ENCODE results near the gene DVL1. TPM values are rescaled to one million over a fixed set of nuclear protein-coding genes. Genes with fewer than 3 reads are reported as not detected.

Gene DVL1
- total and polyA plus RNA-seq, 9 of the 15 experiments (the other 6 are each of a cell fraction or from before 2014, with no cell fraction given), result 0.62 to 135 (median 24.3) TPM

DNA sequence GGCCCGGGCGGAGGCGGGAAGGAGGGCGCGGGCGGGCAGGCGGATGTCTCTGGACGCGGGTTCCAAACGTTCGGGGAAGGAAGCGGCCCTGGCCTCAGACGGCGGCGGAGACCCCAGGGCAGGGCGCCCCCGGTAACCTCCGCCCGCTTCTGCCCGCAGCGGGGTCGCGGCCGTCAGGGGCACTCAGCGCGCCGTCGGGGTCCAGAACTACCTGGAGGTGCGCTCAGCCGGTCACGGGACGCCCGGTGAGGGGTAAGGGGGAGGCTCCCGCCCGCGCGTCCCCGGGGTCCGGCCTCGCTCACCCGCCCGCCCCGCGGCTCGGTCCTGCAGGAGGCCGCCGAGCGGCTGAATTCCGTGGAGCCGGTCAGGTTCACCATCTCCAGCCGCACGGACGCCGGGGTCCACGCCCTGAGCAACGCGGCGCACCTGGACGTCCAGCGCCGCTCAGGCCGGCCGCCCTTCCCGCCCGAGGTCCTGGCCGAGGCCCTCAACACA lies 40.4 kb downstream of the DVL1 start:
- Histone ChIP-seq H3K79me2 (ENCODE audit: control insufficient read depth, insufficient read depth, low read length) (peaks cover 54% of the 10 kb centered on the region), H3K9ac (ENCODE audit: insufficient read depth in 1 of 2, low read depth in 2 of 2, low read length in 2 of 2) (peak overlapping the region; percentile 87 to 97), H3K27ac (ENCODE audit: extremely low read depth, low read depth, low read length) (peak overlapping the region; percentile 96), H3K4me2 (ENCODE audit: insufficient read depth, low read length) (peak overlapping the region; percentile 88), H3K4me1 (replicated peaks in 1 of 2; ENCODE audit: control insufficient read depth in 2 of 2, insufficient read depth in 2 of 2, low read length in 2 of 2) (peaks cover 40 to 97% of the 10 kb centered on the region in 2 experiments), H3K9me3 (replicated peaks; ENCODE audit: control insufficient read depth, insufficient read depth, low read depth, low read length) (no peaks in the 10 kb centered on the region), H3K36me3 (ENCODE audit: control insufficient read depth, insufficient read depth, low read length) (peaks cover 47% of the 10 kb centered on the region), H2AFZ (ENCODE audit: low read depth, low read length) (peak overlapping the region; percentile 68), H4K20me1 (replicated peaks; ENCODE audit: control insufficient read depth, insufficient read depth, low read length) (peaks cover 23% of the 10 kb centered on the region), H3K4me3 (peak overlapping the region; percentile 94), H3K9me1 (ENCODE audit: control insufficient read depth, insufficient read depth, low read length) (peaks cover 5% of the 10 kb centered on the region), H3K27me3 (ENCODE audit: control insufficient read depth in 2 of 2, insufficient read depth in 2 of 2, low read length in 2 of 2) (no peaks in the 10 kb centered on the region)
- ATAC-seq, result peak; percentile 2
- DNase-seq (ENCODE audit: extremely low read depth in 1 of 4, low spot score in 3 of 4), result peak in 2 of 4 experiments; percentile 56 to 61
- intact Hi-C loops (cut with micrococcal nuclease), result loop anchor here (2.0 to 10.0 kb wide), 3 partner anchors 16 to 916 kb away; partner anchors contain the start of genes AURKAIP1, CPTP, INTS11 and SKI
- TSS peak; percentile 67 for BruUV-seq (replicated peaks)
- under 1% methylated on average over 43 of the region's 66 CpGs for WGBS (ENCODE audit: insufficient coverage, low coverage, missing lambda C conversion rate)
- in situ Hi-C loops (cut with MboI), result no loop called here
- CTCF ChIA-PET (ENCODE audit: low intra/inter-chr PET ratio), result no interaction called here
- POLR2A ChIA-PET, result interaction anchor here (0.9 to 1.3 kb wide), 4 partner anchors 17 to 197 kb away, joined by 3 to 4 read pairs (median 3); no protein-coding TSS in a partner anchor
- FAIRE-seq, result no peak
- no peak for TF ChIP-seq ZNF584 (CRISPR knock-in tag; IDR thresholded peaks at IDR 0.05; ENCODE audit: low read depth)
- TF ChIP-seq MTA3 (IDR thresholded peaks at IDR 0.05; ENCODE audit: borderline replicate concordance), result no peak
- no peak for TF ChIP-seq SIX5 (IDR thresholded peaks at IDR 0.05; ENCODE audit: borderline replicate concordance in 1 of 2, insufficient read depth in 1 of 2, low read depth in 1 of 2, low read length in 2 of 2)
- TF ChIP-seq BRF2 (IDR thresholded peaks at IDR 0.05; ENCODE audit: borderline replicate concordance, insufficient read depth, insufficient read length), result no peak
- TF ChIP-seq ESRRB (CRISPR knock-in tag; IDR thresholded peaks at IDR 0.05; ENCODE audit: borderline replicate concordance), result no peak
- no peak for TF ChIP-seq ZNF586 (CRISPR knock-in tag; conservative IDR thresholded peaks at IDR 0.05)
- TF ChIP-seq COPS2 (conservative IDR thresholded peaks at IDR 0.05), result no peak
- no peak for TF ChIP-seq ZNF764 (CRISPR knock-in tag; IDR thresholded peaks at IDR 0.05; ENCODE audit: low read depth)
- peak; percentile 19; the same call in 1 of the 2 replicates for TF ChIP-seq ZNF232 (CRISPR knock-in tag; IDR thresholded peaks at IDR 0.05)
- no peak for TF ChIP-seq YBX1 (IDR thresholded peaks at IDR 0.05)
- TF ChIP-seq, protein P1, sequence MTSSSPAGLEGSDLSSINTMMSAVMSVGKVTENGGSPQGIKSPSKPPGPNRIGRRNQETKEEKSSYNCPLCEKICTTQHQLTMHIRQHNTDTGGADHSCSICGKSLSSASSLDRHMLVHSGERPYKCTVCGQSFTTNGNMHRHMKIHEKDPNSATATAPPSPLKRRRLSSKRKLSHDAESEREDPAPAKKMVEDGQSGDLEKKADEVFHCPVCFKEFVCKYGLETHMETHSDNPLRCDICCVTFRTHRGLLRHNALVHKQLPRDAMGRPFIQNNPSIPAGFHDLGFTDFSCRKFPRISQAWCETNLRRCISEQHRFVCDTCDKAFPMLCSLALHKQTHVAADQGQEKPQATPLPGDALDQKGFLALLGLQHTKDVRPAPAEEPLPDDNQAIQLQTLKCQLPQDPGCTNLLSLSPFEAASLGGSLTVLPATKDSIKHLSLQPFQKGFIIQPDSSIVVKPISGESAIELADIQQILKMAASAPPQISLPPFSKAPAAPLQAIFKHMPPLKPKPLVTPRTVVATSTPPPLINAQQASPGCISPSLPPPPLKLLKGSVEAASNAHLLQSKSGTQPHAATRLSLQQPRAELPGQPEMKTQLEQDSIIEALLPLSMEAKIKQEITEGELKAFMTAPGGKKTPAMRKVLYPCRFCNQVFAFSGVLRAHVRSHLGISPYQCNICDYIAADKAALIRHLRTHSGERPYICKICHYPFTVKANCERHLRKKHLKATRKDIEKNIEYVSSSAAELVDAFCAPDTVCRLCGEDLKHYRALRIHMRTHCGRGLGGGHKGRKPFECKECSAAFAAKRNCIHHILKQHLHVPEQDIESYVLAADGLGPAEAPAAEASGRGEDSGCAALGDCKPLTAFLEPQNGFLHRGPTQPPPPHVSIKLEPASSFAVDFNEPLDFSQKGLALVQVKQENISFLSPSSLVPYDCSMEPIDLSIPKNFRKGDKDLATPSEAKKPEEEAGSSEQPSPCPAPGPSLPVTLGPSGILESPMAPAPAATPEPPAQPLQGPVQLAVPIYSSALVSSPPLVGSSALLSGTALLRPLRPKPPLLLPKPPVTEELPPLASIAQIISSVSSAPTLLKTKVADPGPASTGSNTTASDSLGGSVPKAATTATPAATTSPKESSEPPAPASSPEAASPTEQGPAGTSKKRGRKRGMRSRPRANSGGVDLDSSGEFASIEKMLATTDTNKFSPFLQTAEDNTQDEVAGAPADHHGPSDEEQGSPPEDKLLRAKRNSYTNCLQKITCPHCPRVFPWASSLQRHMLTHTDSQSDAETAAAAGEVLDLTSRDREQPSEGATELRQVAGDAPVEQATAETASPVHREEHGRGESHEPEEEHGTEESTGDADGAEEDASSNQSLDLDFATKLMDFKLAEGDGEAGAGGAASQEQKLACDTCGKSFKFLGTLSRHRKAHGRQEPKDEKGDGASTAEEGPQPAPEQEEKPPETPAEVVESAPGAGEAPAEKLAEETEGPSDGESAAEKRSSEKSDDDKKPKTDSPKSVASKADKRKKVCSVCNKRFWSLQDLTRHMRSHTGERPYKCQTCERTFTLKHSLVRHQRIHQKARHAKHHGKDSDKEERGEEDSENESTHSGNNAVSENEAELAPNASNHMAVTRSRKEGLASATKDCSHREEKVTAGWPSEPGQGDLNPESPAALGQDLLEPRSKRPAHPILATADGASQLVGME (CRISPR knock-in tag; IDR thresholded peaks at IDR 0.05), result no peak
- TF ChIP-seq CEBPB (tag; IDR thresholded peaks at IDR 0.05), result no peak
- no peak for TF ChIP-seq HMG20A (CRISPR knock-in tag; conservative IDR thresholded peaks at IDR 0.05)
- no peak for TF ChIP-seq SMAD2 (IDR thresholded peaks at IDR 0.05; ENCODE audit: low read depth, low read length)
- TF ChIP-seq IRF2 (CRISPR knock-in tag; IDR thresholded peaks at IDR 0.05), result peak; percentile 74; the same call in 1 of the 2 replicates
- no peak for TF ChIP-seq ZNF174 (CRISPR knock-in tag; IDR thresholded peaks at IDR 0.05)
- TF ChIP-seq SNIP1 (IDR thresholded peaks at IDR 0.05; ENCODE audit: low read depth), result no peak
